ENCODE data around the gene PRSS3.
"Not testable (repeated sequence)": the region's sequence is repeated elsewhere in the genome, so short reads cannot be mapped to it uniquely, and the experiment has no call there.

Gene PRSS3

DNA sequence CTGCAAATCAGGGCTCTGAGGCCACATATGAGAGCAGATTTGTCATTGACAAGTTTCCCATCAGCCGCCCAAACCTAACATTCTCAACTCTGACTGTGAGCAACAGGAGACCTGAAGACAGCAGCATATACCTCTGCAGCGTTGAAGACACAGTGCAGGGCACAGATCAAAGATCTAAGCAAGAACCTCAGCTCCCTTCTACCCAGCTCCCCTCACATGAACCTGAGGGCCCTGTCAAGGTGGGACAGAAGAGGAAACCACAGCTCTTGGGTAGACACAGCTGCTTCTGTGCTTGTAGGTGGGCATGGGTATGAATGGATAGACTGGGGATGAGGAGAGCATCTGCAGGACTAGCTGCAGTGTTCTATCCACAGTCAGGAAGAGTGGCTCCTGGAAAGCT is 8.7 kb upstream of the PRSS3 start:
- DNase-seq (ENCODE audit: low read depth, low spot score): no peak

DNA sequence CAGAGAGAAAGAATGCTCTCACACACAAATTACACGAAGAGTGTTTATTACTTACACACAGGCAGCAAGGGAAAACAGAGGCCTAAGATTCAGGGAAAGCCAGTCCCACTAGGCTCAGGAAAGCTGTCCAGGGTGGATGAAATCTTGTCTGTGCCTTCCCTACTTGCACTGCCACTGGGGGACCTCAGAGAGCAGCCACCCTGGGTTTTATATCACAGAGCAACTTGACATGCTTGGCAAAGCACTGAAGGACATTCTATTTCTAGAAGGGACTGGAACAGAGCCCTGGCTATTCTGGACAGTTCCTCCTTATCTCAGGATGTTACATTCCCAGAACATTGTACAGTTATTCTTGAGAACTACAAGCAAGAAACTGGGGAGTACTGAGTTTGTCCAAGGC is 7.5 kb upstream of the PRSS3 start:
- DNase-seq (ENCODE audit: low read depth, low spot score): no peak

DNA sequence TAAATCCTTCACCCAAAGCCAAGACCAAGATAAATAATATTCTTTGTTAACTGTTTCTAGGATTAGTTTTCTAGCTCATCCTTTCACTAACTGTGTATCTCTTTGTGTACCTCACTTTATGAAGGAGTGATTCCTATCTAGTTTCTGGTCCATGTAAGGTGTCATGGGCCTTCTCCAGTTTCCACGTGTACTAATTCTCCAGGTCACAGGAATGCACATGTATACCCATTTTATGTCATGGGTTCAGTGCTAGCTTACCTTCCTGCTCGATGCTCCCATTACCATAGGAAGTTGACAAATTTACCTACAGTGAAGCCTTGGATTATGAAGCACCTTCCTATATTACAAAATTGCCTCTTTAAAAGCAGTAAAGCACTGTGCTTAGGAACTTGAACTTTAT is 5.9 kb upstream of the PRSS3 start:
- DNase-seq (ENCODE audit: low read depth, low spot score): not testable (repeated sequence)

DNA sequence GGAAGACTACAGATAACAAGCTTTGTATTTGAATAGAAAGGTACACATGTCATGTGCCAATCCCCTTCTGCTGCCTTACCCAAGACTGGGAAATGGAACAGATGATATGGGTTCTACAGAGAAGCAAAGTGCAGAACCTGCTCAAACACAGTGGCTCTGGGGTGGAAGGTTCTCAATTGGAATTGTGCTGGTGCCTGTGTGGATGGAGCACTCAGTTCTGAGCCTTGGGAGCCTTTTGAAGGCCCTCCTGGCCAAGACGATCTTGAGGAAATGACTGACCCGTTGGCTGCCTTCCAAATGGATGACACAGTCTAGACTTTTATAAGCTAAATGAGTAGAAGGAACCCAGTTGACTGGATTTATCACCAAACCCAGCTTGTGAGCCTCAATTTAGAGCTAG is 4.2 kb upstream of the PRSS3 start:
- no peak for DNase-seq (ENCODE audit: low read depth, low spot score)

- not testable (repeated sequence) for DNase-seq (ENCODE audit: low read depth, low spot score)
Measured at GRCh38 chr9:33793496-33793895, 1.9 kb upstream of the PRSS3 start.

DNA sequence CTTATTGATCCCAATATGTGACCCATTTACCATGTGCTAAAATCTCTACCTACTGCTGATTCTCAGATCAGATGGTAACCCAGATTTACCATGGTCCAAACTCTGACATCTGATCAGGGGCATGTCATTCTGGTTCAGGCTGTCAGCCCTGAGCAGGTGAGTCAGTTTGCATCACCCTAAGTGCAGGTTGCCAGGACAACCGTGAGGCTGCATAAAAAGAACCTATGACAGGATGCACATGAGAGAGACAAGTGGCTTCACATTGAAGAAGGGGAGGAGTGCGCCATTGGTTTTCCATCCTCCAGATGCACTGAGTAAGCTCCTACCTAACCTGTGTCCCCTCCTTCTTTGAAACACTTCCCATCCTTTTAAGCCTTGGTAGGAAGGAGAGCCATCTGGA is 801 bp upstream of the PRSS3 start:
- DNase-seq (ENCODE audit: low read depth, low spot score): no peak

- DNase-seq (ENCODE audit: low read depth, low spot score): no peak
Measured at GRCh38 chr9:33795819-33796218, 458 bp downstream of the PRSS3 start.

- DNase-seq (ENCODE audit: low read depth, low spot score): not testable (repeated sequence)
Measured at GRCh38 chr9:33796679-33797078, 1.3 kb downstream of the PRSS3 start.

- no peak for DNase-seq (ENCODE audit: low read depth, low spot score)
Measured at GRCh38 chr9:33797837-33798236, 2.5 kb downstream of the PRSS3 start.

- no peak for DNase-seq (ENCODE audit: low read depth, low spot score)
Measured at GRCh38 chr9:33798545-33798944, 3.2 kb downstream of the PRSS3 start.

DNA sequence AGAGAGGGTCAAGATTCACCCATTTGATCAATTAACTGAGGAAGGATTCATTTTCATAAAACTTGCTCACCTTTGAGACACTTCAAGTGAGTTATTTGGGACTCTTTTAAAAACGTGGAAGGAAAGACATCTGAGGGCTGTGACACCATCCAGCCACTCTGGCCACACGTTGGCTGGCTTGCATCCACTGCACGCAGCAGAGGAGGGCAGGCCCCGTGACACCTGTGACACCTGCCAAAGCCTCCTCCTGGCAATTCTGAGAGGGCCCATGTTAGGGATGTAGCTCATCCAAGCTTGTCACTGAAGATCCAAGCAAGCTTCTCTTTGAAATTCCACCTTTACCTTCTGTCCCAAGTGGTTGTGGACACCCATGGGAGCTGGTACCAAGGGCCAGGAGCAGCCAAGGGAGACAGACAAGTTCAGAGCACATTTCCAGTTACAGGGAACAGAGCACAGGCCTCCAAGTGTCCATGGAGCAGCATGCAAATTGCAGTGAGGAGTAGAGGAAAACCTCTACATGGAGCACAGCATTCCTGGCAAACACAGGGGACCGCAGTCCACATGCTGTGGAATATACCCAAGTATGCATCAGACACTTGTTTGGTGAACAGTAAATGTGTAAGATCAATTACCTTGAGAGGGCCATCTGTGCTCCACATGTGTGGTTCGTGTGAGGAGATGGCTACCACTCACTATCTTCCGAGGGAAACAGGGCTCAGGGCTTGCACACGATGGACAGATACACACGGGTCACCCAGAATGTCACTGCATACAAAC is 4.8 kb downstream of the PRSS3 start:
- no peak for DNase-seq (ENCODE audit: low read depth, low spot score)

DNA sequence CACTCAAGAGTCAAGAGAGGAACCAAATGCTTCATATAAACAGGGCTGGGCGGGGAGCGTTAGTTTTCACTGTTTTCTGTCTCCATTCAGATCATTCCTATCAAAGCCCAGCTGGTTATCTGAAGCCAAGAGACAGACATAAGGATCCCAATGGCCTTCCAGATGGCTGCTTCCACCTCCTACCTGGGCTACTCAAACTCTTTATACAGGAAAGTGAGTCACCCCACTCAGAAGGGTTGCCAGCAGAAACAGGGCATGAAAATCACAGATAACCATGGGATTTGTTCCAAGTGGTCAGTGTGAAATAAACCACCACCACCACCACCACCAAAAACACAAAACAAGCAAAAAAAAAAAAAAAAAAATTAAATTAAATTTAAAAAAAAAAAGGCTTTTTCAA is 5.5 kb downstream of the PRSS3 start:
- DNase-seq (ENCODE audit: low read depth, low spot score): no peak

DNA sequence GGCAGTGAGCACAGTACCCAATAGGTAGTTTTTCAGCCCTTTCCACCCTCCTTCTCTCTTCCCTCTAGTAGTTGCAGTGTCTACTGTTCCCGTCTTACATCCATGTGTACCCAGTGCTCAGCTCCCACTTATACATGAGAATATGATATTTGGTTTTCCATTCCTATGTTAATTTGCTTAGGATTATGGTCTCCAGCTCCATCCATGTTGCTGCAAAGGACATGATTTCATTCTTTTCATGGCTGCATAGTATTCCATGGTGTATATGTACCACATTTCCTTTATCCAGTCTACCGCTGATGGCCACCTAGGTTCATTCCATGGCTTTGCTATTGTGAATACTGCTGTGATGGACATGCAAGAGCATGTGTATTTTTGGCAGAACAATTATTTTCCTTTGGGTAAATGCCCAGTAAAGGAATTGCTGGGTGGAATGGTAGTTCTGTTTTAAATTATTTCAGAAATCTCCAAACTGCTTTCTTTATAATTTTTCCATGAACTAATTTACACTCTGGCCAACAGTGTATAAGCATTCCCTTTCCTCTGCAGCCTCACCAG is 6.7 kb downstream of the PRSS3 start:
- DNase-seq (ENCODE audit: low read depth, low spot score): not testable (repeated sequence)

DNA sequence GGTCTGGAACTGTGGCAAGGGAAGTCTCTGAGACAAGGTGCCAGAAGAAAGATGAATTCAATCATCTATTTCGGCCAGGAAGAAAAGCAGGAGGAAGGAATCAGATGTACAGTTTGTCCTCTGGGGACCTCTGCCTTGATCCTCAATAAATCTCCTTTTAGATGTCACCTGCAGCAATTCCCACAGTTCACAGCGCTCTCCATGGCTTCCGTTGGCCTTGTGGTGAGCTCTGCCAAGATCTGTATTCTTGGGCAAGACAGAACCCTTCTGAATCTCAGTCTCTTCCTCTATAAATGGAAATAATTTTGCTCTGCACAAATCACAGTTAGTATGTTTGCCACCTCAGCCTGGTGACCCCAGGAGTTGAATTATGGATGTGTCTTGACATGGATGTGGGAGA is 8.8 kb downstream of the PRSS3 start:
- not testable (repeated sequence) for DNase-seq (ENCODE audit: low read depth, low spot score)

DNA sequence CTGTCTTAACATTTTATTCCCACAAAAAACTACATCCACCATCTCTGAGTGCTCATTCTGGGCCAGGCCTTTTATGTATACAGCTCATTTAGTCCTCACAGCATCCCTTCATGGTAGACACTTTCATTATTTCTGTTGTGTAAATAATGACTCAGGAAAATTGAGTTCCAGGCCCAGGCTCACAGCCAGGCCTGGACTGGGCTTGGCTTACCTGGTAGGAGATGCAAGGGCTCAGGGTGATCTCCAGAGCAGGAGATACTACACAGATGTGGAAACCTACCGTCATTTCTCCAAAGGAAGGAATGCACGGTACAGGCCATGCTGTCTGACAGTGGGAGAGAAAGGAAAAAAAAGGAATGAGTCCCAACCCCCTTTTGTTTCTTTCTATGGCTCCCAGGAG is 11.8 kb downstream of the PRSS3 start:
- not testable (repeated sequence) for DNase-seq (ENCODE audit: low read depth, low spot score)

GRCh38 chr9:33808979-33809322 is 13.6 kb downstream of the PRSS3 start:
- DNase-seq (ENCODE audit: low read depth, low spot score): not testable (repeated sequence)

DNA sequence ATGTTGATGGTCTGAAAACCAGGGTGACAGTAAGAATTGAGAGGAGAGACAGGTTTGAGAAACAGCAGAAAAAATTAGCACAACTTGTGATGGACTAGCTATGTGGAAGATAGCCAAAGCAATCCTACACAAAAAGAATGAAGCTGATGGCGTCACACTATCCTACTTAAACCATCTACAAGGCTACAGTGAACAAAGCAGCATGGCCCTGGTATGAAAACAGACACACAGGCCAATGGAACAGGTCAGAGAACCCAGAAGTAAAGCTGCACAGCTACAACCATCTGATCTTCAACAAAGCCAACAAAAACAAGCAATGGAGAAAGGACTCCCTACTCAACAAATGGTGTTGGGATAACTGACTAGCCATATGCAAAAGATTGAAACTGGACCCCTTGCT is 14.1 kb downstream of the PRSS3 start:
- DNase-seq (ENCODE audit: low read depth, low spot score): no peak

GRCh38 chr9:33813712-33814641 is 18.6 kb downstream of the PRSS3 start:
- DNase-seq (ENCODE audit: low read depth, low spot score): peak; percentile 12

- DNase-seq (ENCODE audit: low read depth, low spot score): no peak
Measured at GRCh38 chr9:33815781-33816180, 20.4 kb downstream of the PRSS3 start.

DNA sequence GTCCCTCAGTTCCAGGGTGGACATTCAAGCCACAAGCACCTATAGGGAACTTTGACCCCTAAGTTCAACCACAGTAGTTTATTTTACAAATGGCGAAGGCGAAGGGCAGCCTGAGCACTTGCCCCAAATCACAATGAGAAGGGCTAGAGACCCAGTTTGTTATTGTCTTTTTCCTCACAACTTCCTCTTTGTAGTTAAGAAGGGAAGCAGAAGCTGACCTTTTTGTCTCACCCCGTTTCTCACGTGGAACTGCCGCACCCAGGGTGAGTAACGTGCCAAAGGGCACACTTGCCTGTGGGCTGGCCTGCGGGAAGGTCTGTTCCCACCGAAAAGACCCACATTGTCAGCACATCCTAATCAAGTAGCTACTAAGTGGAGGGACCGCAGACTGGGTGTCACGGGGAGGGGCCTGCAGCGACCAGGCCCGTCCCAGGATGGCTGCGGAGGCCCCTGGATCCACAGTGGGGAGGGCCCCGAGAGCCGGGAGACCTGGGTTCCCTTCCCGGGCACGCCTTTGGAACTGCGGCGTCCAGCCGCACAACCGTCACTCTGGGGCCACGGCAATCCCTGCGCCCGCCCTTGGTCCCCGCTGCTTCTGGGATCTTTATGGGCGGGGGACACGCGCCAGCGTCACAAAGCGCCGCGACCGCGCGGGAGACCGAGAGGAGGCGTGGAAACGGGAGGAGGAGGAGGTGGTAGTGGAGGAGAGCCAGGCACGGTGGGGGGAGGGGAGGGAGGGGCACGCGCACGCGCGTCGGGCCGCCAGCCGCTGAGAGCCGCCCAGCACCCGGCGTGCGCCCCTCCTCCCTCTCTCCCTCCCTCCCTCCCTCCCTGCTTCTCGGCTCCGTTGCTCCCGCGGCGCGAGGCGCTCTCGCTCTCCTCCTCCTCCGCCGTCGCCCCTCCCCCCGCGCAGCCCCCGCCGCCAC is 21.2 kb downstream of the PRSS3 start, which contains the start of gene UBE2R2:
TSS of gene UBE2R2 (plus strand) at position 834 of the 926 bp plus-strand sequence. CDS start 598 bp downstream, outside the sequence.
- peak; percentile 78 for DNase-seq (ENCODE audit: low read depth, low spot score)
